ENCODE measurements around the gene TAPBP. TPM values are rescaled to one million over a fixed set of nuclear protein-coding genes. Genes with fewer than 3 reads are reported as not detected.
A peak's percentile ranks its signal among the peaks of the same experiment; 100 is the strongest.

Gene TAPBP
- total RNA-seq, 2 donors from 2014 or later, result 7.0 to 11.1 TPM

DNA sequence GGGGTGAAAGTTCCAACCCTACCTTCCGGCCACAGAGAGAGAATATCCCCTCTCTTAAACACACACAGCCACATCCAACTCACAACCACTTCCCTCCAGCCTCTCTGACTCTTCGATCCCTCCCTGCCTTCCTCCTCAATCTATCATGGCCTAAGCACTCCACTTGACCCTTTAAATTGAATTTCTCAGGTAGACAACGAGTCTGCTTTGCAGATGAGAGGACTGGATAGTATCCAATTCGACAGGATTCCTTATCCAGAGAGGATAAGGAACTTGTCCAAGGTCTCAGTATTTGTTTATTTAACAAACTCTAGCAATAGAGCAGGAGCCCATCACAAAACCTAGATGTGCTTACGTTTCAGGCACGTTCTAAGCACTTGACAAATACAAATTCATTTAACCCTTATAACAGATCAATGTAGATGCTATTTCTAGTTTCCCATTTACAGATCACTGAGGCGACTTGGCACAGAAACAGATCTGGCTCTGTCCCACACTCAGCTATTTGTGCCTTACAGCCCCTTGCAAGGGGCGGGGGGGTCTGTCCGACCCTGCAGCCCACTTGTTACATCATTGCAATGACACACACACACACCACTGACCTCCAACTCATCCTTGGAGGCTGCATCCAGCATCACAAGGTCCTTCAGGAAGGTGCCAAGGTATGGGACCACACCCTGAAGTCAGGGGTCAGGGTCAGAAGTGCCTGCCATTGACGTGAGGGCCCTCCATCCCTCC, 19.6 kb downstream of the TAPBP start:
- Mint-ChIP-seq H3K9me3 (no peaks in the 10 kb centered on the region), H3K27me3 (ENCODE audit: insufficient read depth) (no peaks in the 10 kb centered on the region), H3K27ac (no peak overlapping the region), H3K4me3 (no peak overlapping the region), H3K4me1 (peaks cover 9% of the 10 kb centered on the region), H3K36me3 (ENCODE audit: low read depth) (peaks cover 32% of the 10 kb centered on the region)
- no peak for DNase-seq
- no peak for TF ChIP-seq CTCF (conservative IDR thresholded peaks at IDR 0.05)
- Histone ChIP-seq H3K4me1 (ENCODE audit: control insufficient read depth, insufficient read depth, low read length) (no peaks in the 10 kb centered on the region), H3K27me3 (ENCODE audit: control insufficient read depth, insufficient read depth, low read length, poor library complexity, severe bottlenecking) (no peaks in the 10 kb centered on the region), H3K9ac (ENCODE audit: extremely low read depth, low read length, poor library complexity, severe bottlenecking) (no peak overlapping the region), H3K27ac (ENCODE audit: low read depth, low read length) (no peak overlapping the region), H3K4me3 (ENCODE audit: low read length) (no peak overlapping the region), H3K9me3 (ENCODE audit: control insufficient read depth, low read length) (no peaks in the 10 kb centered on the region), H3K36me3 (ENCODE audit: control insufficient read depth, insufficient read depth, low read length) (peaks cover 33% of the 10 kb centered on the region)
- WGBS, 2 experiments (ENCODE audit: insufficient coverage in 1 of 2, insufficient read length in 1 of 2), result 92 to 93% methylated on average over 7 to 10 of the region's 10 CpGs

DNA sequence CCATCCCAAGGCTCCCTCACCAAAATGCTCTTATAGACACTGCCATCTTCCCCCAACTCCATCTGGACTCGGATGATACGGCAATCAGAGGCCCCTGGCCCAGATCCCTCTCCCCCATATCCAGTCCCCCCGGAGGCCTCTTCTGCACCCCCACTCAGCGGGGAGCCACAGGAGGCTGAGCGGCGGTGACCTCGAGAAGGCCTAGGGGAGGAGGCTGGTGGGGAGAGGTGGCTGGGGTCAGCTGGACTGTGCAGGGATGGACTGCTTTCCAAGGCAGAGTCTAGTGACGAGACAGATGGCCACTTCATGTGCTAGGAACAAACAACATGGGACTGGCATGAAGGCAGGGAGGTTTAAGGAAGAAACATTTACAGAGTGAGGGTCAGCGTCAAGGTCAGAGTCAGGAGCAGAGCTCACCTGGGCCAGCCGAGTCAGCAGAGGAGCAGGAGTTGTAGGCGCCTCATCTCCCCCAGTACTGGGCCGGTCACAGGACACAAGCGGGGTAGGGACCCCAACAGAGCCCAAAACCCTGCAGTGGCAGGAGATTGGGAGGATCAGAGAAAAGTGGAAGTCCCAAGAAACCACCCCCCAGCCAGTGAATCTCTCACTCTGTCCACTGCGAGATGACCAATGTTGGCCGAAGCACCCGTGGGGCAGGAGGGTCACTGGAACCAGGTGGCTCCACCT, 20.7 kb downstream of the TAPBP start:
- DNase-seq, result no peak
- no peak for TF ChIP-seq CTCF (conservative IDR thresholded peaks at IDR 0.05)
- no peaks in the 10 kb centered on the region for H3K27me3 ChIP-seq (ENCODE audit: control insufficient read depth, insufficient read depth, low read length, poor library complexity, severe bottlenecking)
- Mint-ChIP-seq H3K9me3 (no peaks in the 10 kb centered on the region), H3K27me3 (ENCODE audit: insufficient read depth) (no peaks in the 10 kb centered on the region), H3K36me3 (ENCODE audit: low read depth) (peaks cover 32% of the 10 kb centered on the region), H3K4me3 (no peak overlapping the region), H3K4me1 (peaks cover 14% of the 10 kb centered on the region), H3K27ac (no peak overlapping the region)
- no peak overlapping the region for H3K9ac ChIP-seq (ENCODE audit: extremely low read depth, low read length, poor library complexity, severe bottlenecking)
- 91 to 96% methylated on average over 9 to 15 of the region's 16 CpGs for WGBS, 2 experiments (ENCODE audit: insufficient coverage in 1 of 2, insufficient read length in 1 of 2)
- H3K27ac ChIP-seq (ENCODE audit: low read depth, low read length), result no peak overlapping the region
- no peaks in the 10 kb centered on the region for H3K4me1 ChIP-seq (ENCODE audit: control insufficient read depth, insufficient read depth, low read length)
- no peaks in the 10 kb centered on the region for H3K9me3 ChIP-seq (ENCODE audit: control insufficient read depth, low read length)
- no peak overlapping the region for H3K4me3 ChIP-seq (ENCODE audit: low read length)
- peaks cover 33% of the 10 kb centered on the region for H3K36me3 ChIP-seq (ENCODE audit: control insufficient read depth, insufficient read depth, low read length)

GRCh38 chr6:33290459-33290858, 23.4 kb downstream of the TAPBP start:
- Histone ChIP-seq H3K9ac (ENCODE audit: extremely low read depth, low read length, poor library complexity, severe bottlenecking) (no peak overlapping the region), H3K27me3 (ENCODE audit: control insufficient read depth, insufficient read depth, low read length, poor library complexity, severe bottlenecking) (no peaks in the 10 kb centered on the region), H3K4me1 (ENCODE audit: control insufficient read depth, insufficient read depth, low read length) (no peaks in the 10 kb centered on the region), H3K36me3 (ENCODE audit: control insufficient read depth, insufficient read depth, low read length) (peaks cover 42% of the 10 kb centered on the region), H3K27ac (ENCODE audit: low read depth, low read length) (no peak overlapping the region), H3K4me3 (ENCODE audit: low read length) (peak overlapping the region; percentile 97), H3K9me3 (ENCODE audit: control insufficient read depth, low read length) (no peaks in the 10 kb centered on the region)
- TF ChIP-seq CTCF (conservative IDR thresholded peaks at IDR 0.05), result no peak
- peak overlapping the region; percentile 89 for H3K27ac Mint-ChIP-seq
- H3K9me3 Mint-ChIP-seq, result no peaks in the 10 kb centered on the region
- H3K4me1 Mint-ChIP-seq, result peaks cover 13% of the 10 kb centered on the region
- peaks cover 45% of the 10 kb centered on the region for H3K36me3 Mint-ChIP-seq (ENCODE audit: low read depth)
- no peak for DNase-seq
- WGBS, 2 experiments (ENCODE audit: insufficient coverage in 1 of 2, insufficient read length in 1 of 2), result 61 to 82% methylated on average over 2 to 7 of the region's 7 CpGs
- peak overlapping the region; percentile 83 for H3K4me3 Mint-ChIP-seq
- H3K27me3 Mint-ChIP-seq (ENCODE audit: insufficient read depth), result no peaks in the 10 kb centered on the region

Data from endodermal cell (in vitro differentiated cells).